ENCODE results near the gene DEFB132.

The DEFB132 gene

GRCh38 chr20:257419-257818, at the start of gene DEFB132:
Gene DEFB132, plus strand, starts transcription at chr20:257724. Its CDS starts 55 bp downstream, at chr20:257779.
- no peak for DNase-seq (ENCODE audit: low read depth, low spot score)
- in situ Hi-C loops (cut with HindIII; ENCODE audit: low sequenced_read_pairs), result no loop called here
- no peak for TF ChIP-seq CTCF (IDR thresholded peaks at IDR 0.05; ENCODE audit: low read depth, low read length)
- H3K4me3 ChIP-seq (ENCODE audit: low read depth, low read length), result no peak within 1 kb of the TSS

GRCh38 chr20:208942-209566, 48.5 kb upstream of the DEFB132 start:
- in situ Hi-C loops (cut with HindIII; ENCODE audit: low sequenced_read_pairs), result no loop called here
- peak; percentile 61 for DNase-seq (ENCODE audit: low read depth, low spot score)
- TF ChIP-seq CTCF (IDR thresholded peaks at IDR 0.05; ENCODE audit: low read depth, low read length), result peak; percentile 67
- no peak overlapping the region for H3K4me3 ChIP-seq (ENCODE audit: low read depth, low read length)

- no peak for DNase-seq (ENCODE audit: low read depth, low spot score)
- TF ChIP-seq CTCF (IDR thresholded peaks at IDR 0.05; ENCODE audit: low read depth, low read length), result no peak
- in situ Hi-C loops (cut with HindIII; ENCODE audit: low sequenced_read_pairs), result no loop called here
- H3K4me3 ChIP-seq (ENCODE audit: low read depth, low read length), result no peak overlapping the region
These were observed 46.6 kb upstream of the DEFB132 start for GRCh38 chr20:210809-211502.

GRCh38 chr20:214383-214782, 43.1 kb upstream of the DEFB132 start:
- in situ Hi-C loops (cut with HindIII; ENCODE audit: low sequenced_read_pairs), result no loop called here
- DNase-seq (ENCODE audit: low read depth, low spot score), result no peak
- TF ChIP-seq CTCF (IDR thresholded peaks at IDR 0.05; ENCODE audit: low read depth, low read length), result no peak
- H3K4me3 ChIP-seq (ENCODE audit: low read depth, low read length), result no peak overlapping the region

- no peak for DNase-seq (ENCODE audit: low read depth, low spot score)
- in situ Hi-C loops (cut with HindIII; ENCODE audit: low sequenced_read_pairs), result no loop called here
- no peak for TF ChIP-seq CTCF (IDR thresholded peaks at IDR 0.05; ENCODE audit: low read depth, low read length)
- no peak overlapping the region for H3K4me3 ChIP-seq (ENCODE audit: low read depth, low read length)
These were observed 41.7 kb upstream of the DEFB132 start for GRCh38 chr20:215796-216195.

GRCh38 chr20:217266-217665, 40.3 kb upstream of the DEFB132 start:
- H3K4me3 ChIP-seq (ENCODE audit: low read depth, low read length), result no peak overlapping the region
- in situ Hi-C loops (cut with HindIII; ENCODE audit: low sequenced_read_pairs), result no loop called here
- no peak for DNase-seq (ENCODE audit: low read depth, low spot score)
- no peak for TF ChIP-seq CTCF (IDR thresholded peaks at IDR 0.05; ENCODE audit: low read depth, low read length)

All from astrocyte of the spinal cord (primary cell).